HG03025 (cell line): Measurements from ENCODE around the gene MEIG1.
"Not testable (repeated sequence)": the region's sequence is repeated elsewhere in the genome, so short reads cannot be mapped to it uniquely, and the experiment has no call there.

Experiments used
- ATAC-seq: cut with Tn5 transposase; IDR thresholded peaks from one replicate; pipeline ENCODE4 v1.9.1; 2021; ENCODE audit warnings: mild to moderate bottlenecking, moderate library complexity; ENCODE audit not compliant: unreplicated experiment, low FRiP score

MEIG1 gene

GRCh38 chr10:14959221-14960057 is at the start of gene MEIG1:
Gene MEIG1, plus strand, starts transcription at chr10:14959388. Its CDS starts 7,081 bp downstream, at chr10:14966469.
- peak; percentile 84 for ATAC-seq

GRCh38 chr10:14910953-14911352 is 48.2 kb upstream of the MEIG1 start:
- no peak for ATAC-seq

- ATAC-seq: no peak
Measured at GRCh38 chr10:14911801-14912200, 47.4 kb upstream of the MEIG1 start.

- no peak for ATAC-seq
Measured at GRCh38 chr10:14916600-14916999, 42.6 kb upstream of the MEIG1 start.

- no peak for ATAC-seq
Measured at GRCh38 chr10:14917827-14918226, 41.4 kb upstream of the MEIG1 start.

- no peak for ATAC-seq
Measured at GRCh38 chr10:14918964-14919363, 40.2 kb upstream of the MEIG1 start.

GRCh38 chr10:14924013-14924412 is 35.2 kb upstream of the MEIG1 start:
- ATAC-seq: no peak

DNA sequence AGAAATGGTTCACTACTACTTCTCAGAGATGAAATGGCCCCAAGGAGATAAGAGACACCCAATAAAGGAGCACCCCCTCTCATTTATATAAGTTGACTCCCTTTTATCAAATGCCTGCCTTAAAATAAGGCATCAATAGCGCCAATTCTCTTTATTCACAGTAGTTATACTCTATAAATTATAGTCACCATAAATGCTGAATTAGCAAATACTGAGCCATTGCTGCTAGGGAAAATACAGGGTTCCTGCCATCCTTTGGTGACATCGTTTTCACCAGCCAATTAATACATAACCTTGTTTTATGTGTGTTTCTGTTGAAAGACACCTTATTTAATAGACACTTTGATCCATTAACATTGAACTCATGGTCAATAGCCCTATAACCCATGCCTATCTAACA is 33.9 kb upstream of the MEIG1 start:
- ATAC-seq: no peak

DNA sequence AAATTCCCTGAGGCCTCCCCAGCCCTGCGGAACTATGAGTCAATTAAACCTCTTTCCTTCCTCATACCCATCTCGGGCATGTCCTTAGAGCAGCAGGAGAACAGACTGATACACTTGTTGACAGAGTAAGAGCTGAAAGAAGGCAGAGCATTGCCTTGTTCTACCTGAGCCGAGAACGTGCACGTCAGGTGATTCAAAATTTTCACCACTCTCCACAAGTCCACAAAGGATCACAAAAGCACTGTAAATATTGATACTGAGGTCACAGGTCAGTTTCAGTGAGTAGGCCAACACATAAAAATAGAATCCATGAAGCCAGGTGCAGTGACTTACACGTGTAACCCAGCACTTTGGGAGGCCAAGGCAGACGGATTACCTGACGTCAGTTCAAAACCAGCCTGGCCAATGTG is 33.1 kb upstream of the MEIG1 start:
- peak; percentile 34 for ATAC-seq

GRCh38 chr10:14926722-14927416 is 32.3 kb upstream of the MEIG1 start:
- peak; percentile 97 for ATAC-seq

DNA sequence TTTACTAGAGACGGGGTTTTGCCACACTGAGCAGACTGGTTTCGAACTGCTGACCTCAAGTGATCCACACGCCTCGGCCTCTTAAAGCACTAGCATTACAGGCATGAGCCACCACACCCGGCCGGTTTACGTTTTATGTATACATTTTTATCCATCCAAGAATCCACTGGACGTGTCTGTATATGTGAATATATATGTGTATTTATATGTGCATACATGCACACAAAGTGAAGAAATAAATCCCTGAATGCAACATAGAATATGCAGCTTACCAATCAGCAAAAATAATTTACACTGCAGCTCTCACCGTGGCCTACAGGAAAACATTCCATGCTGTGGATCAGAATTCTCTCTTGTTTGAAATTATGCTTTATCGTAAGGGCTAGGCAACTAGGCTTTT is 28.6 kb upstream of the MEIG1 start:
- ATAC-seq: no peak

DNA sequence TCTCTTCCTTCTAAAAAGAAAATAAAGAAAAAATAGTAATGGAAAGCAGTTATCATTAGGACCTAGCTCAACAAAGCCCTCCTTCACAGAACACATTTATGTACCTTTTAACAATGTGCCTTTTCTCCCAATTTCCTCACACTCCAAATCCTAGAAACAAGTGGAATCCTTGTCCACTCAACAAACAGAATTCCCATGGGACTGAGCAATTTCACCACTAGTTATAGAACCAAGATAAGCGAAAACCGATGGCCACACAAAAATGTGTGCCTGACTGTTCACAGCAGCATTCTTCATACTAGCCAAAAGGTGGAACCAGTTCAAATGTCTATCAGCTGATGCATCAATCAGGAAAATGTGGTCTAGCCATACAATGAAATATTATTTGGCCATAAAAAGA is 22.6 kb upstream of the MEIG1 start:
- no peak for ATAC-seq

DNA sequence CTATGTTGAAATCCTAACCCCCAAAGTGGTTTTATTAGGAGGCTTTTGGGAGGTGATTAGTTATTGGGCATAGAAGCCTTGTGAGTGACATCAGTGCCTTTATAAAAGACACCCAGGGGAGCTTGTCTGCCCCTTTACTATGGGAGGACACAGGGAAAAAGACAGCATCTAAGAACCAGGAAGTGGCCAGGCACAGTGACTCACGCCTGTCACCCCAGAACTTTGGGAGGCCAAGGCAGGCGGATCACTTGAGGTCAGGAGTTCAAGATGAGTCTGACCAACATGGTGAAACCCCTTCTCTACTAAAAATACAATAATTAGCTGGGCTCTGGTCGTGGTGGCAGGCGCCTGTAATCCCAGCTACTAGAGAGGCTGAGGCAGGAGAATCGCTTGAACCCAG is 20.2 kb upstream of the MEIG1 start:
- not testable (repeated sequence) for ATAC-seq

GRCh38 chr10:14942147-14942949 is 16.8 kb upstream of the MEIG1 start:
- peak; percentile 90 for ATAC-seq

DNA sequence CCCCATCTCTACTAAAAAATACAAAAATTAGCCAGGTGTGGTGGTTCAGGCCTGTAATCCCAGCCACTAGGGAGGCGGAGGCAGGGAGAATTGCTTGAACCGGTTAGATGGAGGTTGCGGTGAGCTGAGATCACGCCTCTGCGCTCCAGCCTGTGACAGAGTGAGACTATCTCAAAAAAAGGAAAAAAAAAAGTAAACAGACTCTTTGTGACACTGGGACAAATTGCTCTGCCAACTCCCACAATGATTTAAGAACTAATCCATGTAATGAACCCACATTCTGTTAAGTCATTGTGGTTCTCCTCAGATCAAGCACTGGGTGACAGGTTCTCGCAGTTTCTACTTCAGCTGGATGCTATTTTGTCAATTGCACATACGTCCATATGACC is 16.2 kb upstream of the MEIG1 start:
- ATAC-seq: not testable (repeated sequence)

DNA sequence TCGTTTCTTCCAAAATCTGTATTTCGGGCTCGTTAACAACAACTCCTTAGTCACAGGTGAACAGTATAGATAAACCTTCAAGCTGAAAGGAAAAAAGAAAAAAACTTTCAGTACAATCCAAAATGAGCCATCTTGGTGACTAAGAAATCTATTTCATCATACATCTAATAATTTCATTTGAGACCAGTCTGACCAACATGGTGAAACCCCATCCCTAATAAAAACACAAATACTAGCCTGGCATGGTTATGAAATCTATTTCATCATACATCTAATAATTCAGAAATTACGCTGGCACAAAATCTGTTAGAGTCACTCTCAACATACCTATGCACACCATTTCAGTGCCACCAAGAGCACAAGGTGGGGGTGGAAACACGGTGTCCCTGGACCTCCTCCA is 14.1 kb upstream of the MEIG1 start:
- ATAC-seq: no peak

DNA sequence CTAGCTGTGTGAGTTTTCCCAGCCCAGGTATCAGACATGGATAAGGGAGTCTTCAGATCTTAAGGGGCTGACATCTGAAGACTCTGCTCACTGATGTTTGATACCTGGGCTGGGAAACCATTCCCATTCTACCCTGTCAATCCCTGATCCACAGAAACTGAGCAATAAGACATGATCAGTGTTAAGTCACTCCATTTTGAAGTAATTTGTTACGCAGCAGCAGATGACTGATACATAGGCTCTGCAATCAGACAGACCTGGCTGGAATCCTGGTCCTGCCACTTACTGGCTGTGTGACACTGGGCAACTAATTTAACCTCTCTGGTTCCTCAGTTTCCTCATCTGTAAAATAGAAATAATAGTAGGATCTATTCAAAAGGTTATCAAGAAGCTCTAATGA is 11.9 kb upstream of the MEIG1 start:
- no peak for ATAC-seq

- no peak for ATAC-seq
Measured at GRCh38 chr10:14949291-14949690, 9.9 kb upstream of the MEIG1 start.

- ATAC-seq: no peak
Measured at GRCh38 chr10:14952851-14953423, 6.3 kb upstream of the MEIG1 start.

GRCh38 chr10:14953424-14954000 is 5.7 kb upstream of the MEIG1 start:
- ATAC-seq: peak; percentile 25
